Activated CD4-positive, alpha-beta memory T cell treated with anti-CD3 and anti-CD28 coated beads for 36 hours (primary cell): ENCODE results near the gene PATE1. TPM values are rescaled to one million over a fixed set of nuclear protein-coding genes. Genes with fewer than 3 reads are reported as not detected.
"Not testable (repeated sequence)": the region's sequence is repeated elsewhere in the genome, so short reads cannot be mapped to it uniquely, and the experiment has no call there.

Experiments
- CTCF ChIA-PET: fragments of 350-600 bp; sonication (Branson Sonifier 250); formaldehyde crosslinking; loops from one replicate; lab custom pipeline; 2021; ENCODE audit warnings: antibody characterized with exemption, inconsistent platforms; lab: Charles Lee
- POLR2A ChIA-PET: fragments of 350-600 bp; sonication (Branson Sonifier 250); formaldehyde crosslinking; loops from one replicate; lab custom pipeline; 2021; ENCODE audit warnings: antibody characterized with exemption; lab: Charles Lee
- DNase-seq: peaks from one replicate; pipeline ENCODE4 v3.0.0-alpha.2; 2020
- H3K27ac Mint-ChIP-seq: one replicate; pipeline ENCODE4 v1.8.0; 2021; ENCODE audit warnings: mixed read lengths
- H3K27me3 Mint-ChIP-seq: one replicate; pipeline ENCODE4 v1.8.0; 2021; ENCODE audit warnings: mixed read lengths
- H3K36me3 Mint-ChIP-seq: one replicate; pipeline ENCODE4 v1.8.0; 2021; ENCODE audit warnings: mixed read lengths
- H3K4me1 Mint-ChIP-seq: one replicate; pipeline ENCODE4 v1.8.0; 2021; ENCODE audit warnings: low read depth, mixed read lengths
- H3K4me3 Mint-ChIP-seq: one replicate; pipeline ENCODE4 v1.8.0; 2021; ENCODE audit warnings: mild to moderate bottlenecking, mixed read lengths
- H3K9me3 Mint-ChIP-seq: one replicate; pipeline ENCODE4 v1.8.0; 2021; ENCODE audit warnings: mixed read lengths
- intact Hi-C: fragments of 100-400 bp; cut with micrococcal nuclease; formaldehyde crosslinking; loops from one replicate; pipeline ENCODE4 v1.15.1; 2023
- total RNA-seq, 2 experiments: library from RNA; stranded (reverse); gene quantifications; one replicate each; pipeline ENCODE4 v1.2.3, GENCODE V29; 2021

Gene PATE1, protein sequence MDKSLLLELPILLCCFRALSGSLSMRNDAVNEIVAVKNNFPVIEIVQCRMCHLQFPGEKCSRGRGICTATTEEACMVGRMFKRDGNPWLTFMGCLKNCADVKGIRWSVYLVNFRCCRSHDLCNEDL
- not detected for total RNA-seq

DNA sequence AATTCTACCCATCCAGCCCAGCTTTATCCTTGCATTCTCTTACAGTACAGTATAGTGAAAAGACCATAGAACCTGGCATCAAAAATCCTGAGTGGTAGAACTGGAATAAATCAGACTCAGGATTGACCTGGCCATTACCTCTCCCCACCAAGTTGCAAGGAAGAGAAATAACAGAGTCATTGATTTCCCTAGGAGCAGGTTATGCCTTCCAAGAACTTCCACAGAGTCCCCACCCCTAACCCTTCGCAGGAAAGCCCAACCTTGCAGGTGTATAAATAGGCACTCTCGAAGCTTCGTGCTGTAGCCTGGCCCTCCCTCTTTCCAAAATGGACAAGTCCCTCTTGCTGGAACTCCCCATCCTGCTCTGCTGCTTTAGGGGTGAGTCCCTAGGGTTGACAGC is at the start of gene PATE1:
TSS of gene PATE1 (plus strand) at position 301 of the 400 bp plus-strand sequence. CDS start at position 327, 26 bp downstream.
- DNase-seq: no peak
- no peak within 1 kb of the TSS for H3K4me3 Mint-ChIP-seq
- no peaks in the 10 kb centered on the region for H3K36me3 Mint-ChIP-seq
- peaks cover 6% of the 10 kb centered on the region for H3K27me3 Mint-ChIP-seq
- H3K4me1 Mint-ChIP-seq: no peaks in the 10 kb centered on the region
- no peak within 1 kb of the TSS for H3K27ac Mint-ChIP-seq
- ChIA-PET CTCF (no interaction called here), POLR2A (no interaction called here)
- intact Hi-C loops: no loop called here
- no peaks in the 10 kb centered on the region for H3K9me3 Mint-ChIP-seq

DNA sequence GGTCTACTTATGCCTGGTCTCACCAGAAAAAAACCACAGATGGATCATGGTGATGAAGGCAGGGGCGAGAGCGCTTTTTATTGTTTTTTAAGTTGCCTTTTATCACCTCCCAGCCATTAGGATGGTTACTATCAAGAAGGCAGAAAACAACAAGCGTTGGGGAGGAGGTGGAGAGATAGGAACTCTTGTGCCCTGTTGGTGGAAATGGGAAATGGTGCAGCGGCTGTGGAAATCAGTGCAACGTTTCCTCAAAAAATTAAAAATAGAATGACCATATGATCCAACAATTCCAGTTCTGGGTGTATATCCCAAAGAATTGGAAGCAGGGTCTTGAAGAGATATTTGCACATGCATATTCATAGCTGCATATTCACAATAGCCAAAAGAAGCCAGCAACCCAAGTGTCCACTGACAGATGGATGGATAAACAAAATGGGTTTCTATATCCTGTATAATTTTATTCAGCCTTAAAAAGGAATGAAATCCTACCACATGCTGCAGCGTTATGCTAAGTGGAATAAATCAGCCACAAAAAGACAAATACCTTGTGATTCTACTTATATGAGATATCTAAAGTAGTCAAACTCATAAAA is 45.0 kb upstream of the PATE1 start:
- Mint-ChIP-seq H3K27ac (no peak overlapping the region), H3K36me3 (no peaks in the 10 kb centered on the region), H3K9me3 (no peaks in the 10 kb centered on the region), H3K4me3 (no peak overlapping the region), H3K4me1 (no peaks in the 10 kb centered on the region), H3K27me3 (peaks cover 8% of the 10 kb centered on the region)
- no peak for DNase-seq
- CTCF ChIA-PET: no interaction called here
- POLR2A ChIA-PET: no interaction called here
- intact Hi-C loops: no loop called here

DNA sequence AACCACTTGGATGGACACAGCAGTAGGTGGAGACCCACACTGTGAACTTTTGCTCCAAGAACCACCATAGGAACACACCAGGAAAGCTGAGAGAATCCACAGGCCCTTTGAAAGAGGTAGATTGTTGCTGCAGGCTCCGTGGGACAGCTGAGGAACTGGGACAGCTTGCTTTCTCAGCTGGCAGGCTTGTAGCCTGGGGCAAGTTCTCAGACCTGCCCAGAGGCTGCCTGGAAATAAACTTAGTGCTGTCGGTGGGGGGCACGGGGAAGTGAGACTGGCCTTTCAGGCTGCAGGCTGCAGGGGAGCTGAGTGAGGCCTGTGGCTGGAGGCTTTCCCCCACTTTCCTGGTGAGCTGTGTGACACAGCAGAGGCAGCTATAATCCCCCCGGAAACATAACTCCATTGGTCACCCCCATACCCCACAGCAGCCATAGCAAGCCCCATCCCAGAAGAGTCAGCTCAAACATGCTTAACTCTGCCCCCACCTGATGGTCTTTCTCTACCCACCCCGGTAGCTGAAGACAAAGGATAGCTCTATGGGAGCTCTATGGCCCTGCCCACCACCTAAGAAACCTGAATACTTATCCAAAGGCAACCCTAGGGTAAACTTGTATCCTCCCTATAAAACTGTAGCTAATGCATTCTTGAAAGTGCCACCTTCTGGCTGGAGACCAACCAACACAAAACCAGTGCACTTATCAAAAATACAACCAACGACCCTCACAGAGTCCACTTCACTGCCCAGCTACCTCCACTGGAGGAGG is 44.0 kb upstream of the PATE1 start:
- H3K4me1 Mint-ChIP-seq: no peaks in the 10 kb centered on the region
- peaks cover 12% of the 10 kb centered on the region for H3K27me3 Mint-ChIP-seq
- DNase-seq: no peak
- POLR2A ChIA-PET: no interaction called here
- no peaks in the 10 kb centered on the region for H3K36me3 Mint-ChIP-seq
- H3K4me3 Mint-ChIP-seq: no peak overlapping the region
- H3K27ac Mint-ChIP-seq: no peak overlapping the region
- intact Hi-C loops: no loop called here
- no peaks in the 10 kb centered on the region for H3K9me3 Mint-ChIP-seq
- CTCF ChIA-PET: no interaction called here

DNA sequence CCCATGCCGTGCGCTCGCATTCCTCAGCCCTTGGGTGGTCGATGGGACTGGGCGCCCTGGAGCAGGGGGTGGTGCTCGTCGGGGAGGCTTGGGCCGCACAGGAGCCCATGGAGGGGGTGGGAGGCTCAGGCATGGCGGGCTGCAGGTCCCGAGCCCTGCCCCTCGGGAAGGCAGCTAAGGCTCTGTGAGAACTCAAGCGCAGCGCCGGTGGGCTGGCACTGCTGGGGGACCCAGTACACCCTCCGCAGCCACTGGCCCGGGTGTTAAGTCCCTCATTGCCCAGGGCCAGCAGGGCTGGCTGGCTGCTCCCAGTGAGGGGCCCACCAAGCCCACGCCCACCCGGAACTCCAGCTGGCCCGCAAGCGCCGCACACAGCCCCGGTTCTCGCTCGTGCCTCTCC is 41.4 kb upstream of the PATE1 start:
- CTCF ChIA-PET: not testable (repeated sequence)

DNA sequence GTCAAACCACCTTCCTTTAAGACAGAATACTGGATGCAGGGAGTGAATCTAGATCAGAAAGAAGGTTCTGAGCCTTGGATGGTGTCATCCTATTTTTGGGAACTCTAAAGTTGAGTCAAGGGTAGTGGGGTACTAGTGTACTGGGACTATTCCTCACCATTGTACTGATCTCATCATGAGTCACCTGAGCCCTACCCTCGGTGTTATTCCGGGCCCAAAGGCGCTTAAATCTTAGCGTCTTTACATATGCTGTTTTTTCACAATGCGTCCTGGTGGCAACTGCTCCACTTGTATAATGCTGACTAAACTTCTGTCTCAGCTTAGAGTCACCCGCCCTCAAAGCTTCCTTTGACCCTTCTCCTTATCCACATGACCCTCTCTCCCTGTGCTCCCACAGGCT is 25.3 kb upstream of the PATE1 start:
- DNase-seq: no peak
- H3K4me3 Mint-ChIP-seq: no peak overlapping the region
- CTCF ChIA-PET: no interaction called here
- peaks cover 10% of the 10 kb centered on the region for H3K27me3 Mint-ChIP-seq
- H3K36me3 Mint-ChIP-seq: no peaks in the 10 kb centered on the region
- no peak overlapping the region for H3K27ac Mint-ChIP-seq
- intact Hi-C loops: no loop called here
- H3K4me1 Mint-ChIP-seq: no peaks in the 10 kb centered on the region
- peaks cover 2% of the 10 kb centered on the region for H3K9me3 Mint-ChIP-seq
- POLR2A ChIA-PET: no interaction called here

More for the DNA sequence above, 41.4 kb upstream of the PATE1 start:
- H3K36me3 Mint-ChIP-seq, H3K27ac Mint-ChIP-seq, DNase-seq, H3K4me1 Mint-ChIP-seq, intact Hi-C loops, H3K4me3 Mint-ChIP-seq, H3K9me3 Mint-ChIP-seq, POLR2A ChIA-PET: not testable (repeated sequence)
- H3K27me3 Mint-ChIP-seq: peaks cover 20% of the 10 kb centered on the region

DNA sequence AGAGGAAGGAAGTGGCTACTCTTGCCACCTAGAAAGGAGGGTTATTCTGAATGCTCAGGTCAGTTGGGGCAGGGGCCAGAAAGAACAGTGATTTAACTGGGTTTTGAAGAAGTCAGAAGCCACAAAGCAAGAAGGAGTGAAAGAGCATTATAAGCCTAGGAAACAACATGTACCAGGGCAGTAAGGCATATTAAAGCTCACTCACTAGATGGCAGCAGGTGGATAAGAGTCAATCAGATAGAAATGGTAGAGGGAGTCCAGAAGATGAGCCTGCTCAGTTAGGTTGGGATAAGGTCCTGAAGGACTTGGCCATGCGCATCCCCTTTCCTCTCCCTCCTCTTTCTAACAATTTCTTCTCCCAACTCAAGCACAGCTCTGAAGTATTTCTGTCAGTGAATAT is 22.0 kb upstream of the PATE1 start:
- CTCF ChIA-PET: interaction anchor here (0.7 to 1.2 kb wide), 2 partner anchors 9 to 147 kb away, joined by 3 to 4 read pairs; no protein-coding TSS in a partner anchor
- no peaks in the 10 kb centered on the region for H3K36me3 Mint-ChIP-seq
- no peak overlapping the region for H3K27ac Mint-ChIP-seq
- no peaks in the 10 kb centered on the region for H3K4me1 Mint-ChIP-seq
- no peak for DNase-seq
- intact Hi-C loops: no loop called here
- H3K9me3 Mint-ChIP-seq: no peaks in the 10 kb centered on the region
- POLR2A ChIA-PET: no interaction called here
- peaks cover 5% of the 10 kb centered on the region for H3K27me3 Mint-ChIP-seq
- H3K4me3 Mint-ChIP-seq: no peak overlapping the region

DNA sequence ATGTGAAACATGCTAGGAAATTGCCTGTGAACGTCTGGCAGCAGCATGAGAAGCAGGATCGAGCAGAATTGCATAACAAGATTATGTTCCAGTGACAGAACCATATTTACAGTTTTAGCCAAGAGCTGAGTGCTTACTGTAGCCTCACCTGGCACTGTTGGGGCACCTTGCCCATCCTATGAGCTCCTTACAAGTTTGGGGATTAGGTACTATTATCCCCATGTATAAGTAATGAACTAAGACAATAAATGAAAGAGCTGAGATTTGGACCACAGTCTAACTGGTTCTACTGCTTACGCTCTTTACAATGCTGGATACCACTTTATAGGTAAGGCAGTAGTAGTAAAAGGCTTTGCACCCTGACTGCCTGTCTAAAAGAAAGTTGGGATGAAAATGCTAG is 17.1 kb upstream of the PATE1 start:
- CTCF ChIA-PET: no interaction called here

DNA sequence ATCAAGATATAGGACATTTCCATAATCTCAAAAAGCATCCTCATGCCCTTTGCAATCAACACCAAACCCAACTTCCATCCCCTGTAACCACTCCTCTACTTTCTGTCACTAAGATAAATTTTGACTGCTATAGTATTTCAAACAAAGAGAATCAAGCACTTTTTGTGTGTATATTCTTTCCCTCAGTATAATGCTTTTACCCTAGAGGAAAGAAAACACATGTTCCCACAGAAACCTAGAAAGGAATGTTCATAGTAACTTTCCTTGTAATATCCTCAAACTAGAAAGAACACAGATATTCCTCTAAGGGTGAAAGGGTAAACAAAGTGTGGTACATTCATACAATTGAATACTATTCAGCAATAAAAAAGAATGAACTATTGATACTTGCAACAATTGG is 5.5 kb upstream of the PATE1 start:
- H3K36me3 Mint-ChIP-seq: no peaks in the 10 kb centered on the region
- peaks cover 3% of the 10 kb centered on the region for H3K27me3 Mint-ChIP-seq
- H3K27ac Mint-ChIP-seq: no peak overlapping the region
- H3K4me3 Mint-ChIP-seq: no peak overlapping the region
- H3K4me1 Mint-ChIP-seq: no peaks in the 10 kb centered on the region
- ChIA-PET CTCF (no interaction called here), POLR2A (no interaction called here)
- intact Hi-C loops: no loop called here
- no peaks in the 10 kb centered on the region for H3K9me3 Mint-ChIP-seq
- DNase-seq: no peak

More for the DNA sequence above, 17.1 kb upstream of the PATE1 start:
- H3K27ac Mint-ChIP-seq: no peak overlapping the region
- no peaks in the 10 kb centered on the region for H3K36me3 Mint-ChIP-seq
- peaks cover 6% of the 10 kb centered on the region for H3K27me3 Mint-ChIP-seq
- H3K9me3 Mint-ChIP-seq: no peaks in the 10 kb centered on the region
- no peak for DNase-seq
- intact Hi-C loops: no loop called here
- H3K4me3 Mint-ChIP-seq: no peak overlapping the region
- POLR2A ChIA-PET: no interaction called here
- H3K4me1 Mint-ChIP-seq: no peaks in the 10 kb centered on the region

DNA sequence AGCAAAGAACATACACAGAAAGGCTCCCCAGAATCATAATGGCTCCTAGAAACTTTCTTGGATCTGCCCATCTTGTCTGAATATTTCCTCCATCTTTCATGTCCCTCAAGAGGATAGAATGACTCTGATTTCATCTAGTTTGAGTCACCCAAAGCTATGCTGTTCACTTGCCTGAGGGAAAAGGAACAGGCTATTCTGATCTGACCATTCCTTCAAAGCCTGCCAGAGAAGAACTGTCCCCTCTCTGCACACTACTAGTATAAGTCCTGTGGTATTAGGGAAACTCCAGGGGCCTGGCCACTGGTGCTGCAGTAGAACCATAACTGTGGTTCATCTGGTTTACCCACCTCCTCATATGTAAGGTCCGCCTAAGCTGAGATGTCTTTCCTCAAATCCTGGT is 2.4 kb upstream of the PATE1 start:
- intact Hi-C loops: no loop called here
- Mint-ChIP-seq H3K4me3 (no peak overlapping the region), H3K4me1 (no peaks in the 10 kb centered on the region), H3K36me3 (no peaks in the 10 kb centered on the region), H3K27me3 (peaks cover 3% of the 10 kb centered on the region), H3K27ac (no peak overlapping the region), H3K9me3 (no peaks in the 10 kb centered on the region)
- DNase-seq: no peak
- ChIA-PET POLR2A (no interaction called here), CTCF (no interaction called here)

DNA sequence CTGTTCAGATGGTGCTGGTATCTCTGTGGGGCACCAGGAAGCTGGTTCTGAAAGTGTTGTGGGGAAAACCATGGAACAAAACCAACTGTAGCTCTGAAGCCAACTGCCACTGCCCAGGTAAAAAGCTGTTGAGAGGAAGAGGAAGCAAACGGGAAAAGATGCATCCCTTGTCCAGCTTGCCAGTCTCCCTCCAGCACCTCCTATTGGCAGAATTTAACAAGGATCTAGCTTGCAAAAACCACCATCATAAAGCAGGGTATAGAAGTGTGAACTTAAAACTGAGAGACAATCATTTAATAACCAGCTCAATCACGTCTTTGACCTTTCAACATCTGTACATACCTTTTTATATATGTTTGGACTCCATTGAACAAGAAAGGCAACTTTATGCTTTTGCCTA is 4.5 kb downstream of the PATE1 start:
- Mint-ChIP-seq H3K4me3 (no peak overlapping the region), H3K9me3 (no peaks in the 10 kb centered on the region), H3K4me1 (no peaks in the 10 kb centered on the region), H3K27ac (no peak overlapping the region), H3K27me3 (peaks cover 6% of the 10 kb centered on the region), H3K36me3 (no peaks in the 10 kb centered on the region)
- no peak for DNase-seq
- POLR2A ChIA-PET: no interaction called here
- intact Hi-C loops: no loop called here
- CTCF ChIA-PET: no interaction called here

DNA sequence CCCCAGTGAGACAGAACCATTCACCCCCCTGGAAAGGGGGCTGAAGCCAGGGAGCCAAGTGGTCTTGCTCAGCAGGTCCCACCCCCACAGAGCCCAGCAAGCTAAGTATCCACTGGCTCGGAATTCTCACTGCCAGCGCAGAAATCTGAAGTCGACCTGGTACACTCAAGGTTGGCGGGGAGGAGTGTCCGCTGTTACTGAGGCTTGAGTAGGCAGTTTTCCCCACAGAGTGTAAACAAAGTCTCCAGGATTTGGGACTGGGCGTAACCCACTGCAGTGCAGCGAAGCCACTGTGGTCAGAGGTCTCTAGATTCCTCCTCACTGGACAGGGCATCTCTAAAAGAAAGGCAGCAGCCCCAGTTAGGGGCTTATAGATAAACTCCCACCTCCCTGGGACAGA is 10.0 kb downstream of the PATE1 start:
- Mint-ChIP-seq H3K9me3 (peaks cover 10% of the 10 kb centered on the region), H3K36me3 (no peaks in the 10 kb centered on the region), H3K4me1 (no peaks in the 10 kb centered on the region), H3K4me3 (no peak overlapping the region), H3K27me3 (peaks cover 2% of the 10 kb centered on the region), H3K27ac (no peak overlapping the region)
- DNase-seq: no peak
- CTCF ChIA-PET: no interaction called here
- POLR2A ChIA-PET: no interaction called here
- intact Hi-C loops: no loop called here

DNA sequence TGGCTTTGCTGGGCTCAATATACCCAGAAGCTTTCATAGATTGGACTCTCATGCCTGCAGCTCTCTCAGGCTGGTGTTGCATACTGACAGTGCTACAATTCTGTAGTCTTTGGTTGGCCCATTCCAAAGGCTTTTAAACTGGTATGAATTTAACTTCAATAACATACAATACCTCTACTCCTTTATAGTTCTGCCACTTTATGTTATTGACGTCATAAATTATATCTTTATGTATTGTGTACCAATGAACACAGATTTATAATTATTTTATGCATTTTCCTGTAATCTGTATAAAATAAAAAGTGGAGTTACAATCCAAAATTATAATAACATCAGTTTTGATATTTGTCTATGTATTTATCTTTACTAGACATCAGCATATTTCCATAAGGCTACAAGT is 16.4 kb downstream of the PATE1 start:
- Mint-ChIP-seq H3K27me3 (no peaks in the 10 kb centered on the region), H3K9me3 (peaks cover 10% of the 10 kb centered on the region), H3K36me3 (no peaks in the 10 kb centered on the region), H3K27ac (no peak overlapping the region), H3K4me3 (no peak overlapping the region), H3K4me1 (no peaks in the 10 kb centered on the region)
- POLR2A ChIA-PET: no interaction called here
- DNase-seq: no peak
- intact Hi-C loops: no loop called here
- CTCF ChIA-PET: no interaction called here

DNA sequence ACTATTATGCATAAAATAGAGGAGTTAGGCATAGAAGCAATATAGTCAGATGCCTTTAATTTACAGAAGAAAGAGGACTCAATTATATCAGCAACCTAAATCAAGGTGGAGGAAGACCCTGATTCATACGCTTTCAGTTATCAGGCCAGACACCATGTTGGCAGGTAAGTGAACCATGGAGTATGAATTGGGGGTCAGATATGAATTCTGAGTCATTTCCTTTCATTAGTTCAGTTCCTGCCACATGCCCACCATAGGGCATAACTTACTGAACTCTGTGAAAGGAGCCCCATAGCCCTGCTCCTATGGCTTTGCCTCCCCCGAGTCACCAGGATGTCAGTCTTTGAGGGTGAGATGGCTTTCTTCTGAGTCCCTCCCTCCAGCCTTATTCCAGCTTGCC is 17.4 kb downstream of the PATE1 start:
- no peak overlapping the region for H3K4me3 Mint-ChIP-seq
- H3K9me3 Mint-ChIP-seq: peaks cover 3% of the 10 kb centered on the region
- peaks cover 5% of the 10 kb centered on the region for H3K27me3 Mint-ChIP-seq
- CTCF ChIA-PET: no interaction called here
- H3K36me3 Mint-ChIP-seq: no peaks in the 10 kb centered on the region
- no peak for DNase-seq
- intact Hi-C loops: no loop called here
- no peak overlapping the region for H3K27ac Mint-ChIP-seq
- H3K4me1 Mint-ChIP-seq: no peaks in the 10 kb centered on the region
- POLR2A ChIA-PET: no interaction called here
